ENCODE data around the gene CENPC. TPM values are rescaled to one million over a fixed set of nuclear protein-coding genes. Genes with fewer than 3 reads are reported as not detected.

The CENPC gene
- total and polyA plus RNA-seq, 2 of the 4 experiments (the other 2 are of a cell fraction) = 4.2 to 6.6 TPM

GRCh38 chr4:67576538-67576937 is 31.2 kb upstream of the CENPC start:
- CTCF ChIA-PET = no interaction called here
- Histone ChIP-seq H2AFZ (replicated peaks; ENCODE audit: low read length, poor library complexity) (no peak overlapping the region), H3K56ac (ENCODE audit: extremely low read depth, insufficient read depth, low read length) (no peak overlapping the region), H4K5ac (ENCODE audit: low read depth, low read length) (no peak overlapping the region), H3K4ac (ENCODE audit: low read depth, low read length) (no peak overlapping the region), H3K18ac (ENCODE audit: low read depth, low read length) (no peak overlapping the region), H2BK120ac (ENCODE audit: low read depth, low read length) (no peak overlapping the region), H4K20me1 (ENCODE audit: insufficient read depth, low read length) (no peaks in the 10 kb centered on the region), H3K4me2 (ENCODE audit: low read depth, low read length) (no peak overlapping the region), H3K9me1 (ENCODE audit: insufficient read depth, low read length) (no peaks in the 10 kb centered on the region), H3K27me3 (ENCODE audit: control insufficient read depth, insufficient read depth, low read length) (peaks cover 2% of the 10 kb centered on the region; the same call in 1 of the 2 replicates), H3K9ac (ENCODE audit: low read depth, low read length) (no peak overlapping the region), H3K9me3 (ENCODE audit: control insufficient read depth, insufficient read depth, low read length) (no peaks in the 10 kb centered on the region), H2AK9ac (replicated peaks; ENCODE audit: low read depth, low read length, poor library complexity) (no peak overlapping the region), H4K8ac (ENCODE audit: low read depth in 2 of 2, low read length in 2 of 2) (no peak overlapping the region), H2BK5ac (ENCODE audit: low read depth, low read length, poor library complexity, severe bottlenecking) (no peak overlapping the region), H4K91ac (ENCODE audit: insufficient read depth, low read depth, low read length) (no peak overlapping the region), H2BK20ac (ENCODE audit: low read depth, low read length) (no peak overlapping the region), H3K4me3 (ENCODE audit: insufficient read depth, low read depth, low read length) (no peak overlapping the region), H3K36me3 (ENCODE audit: control insufficient read depth, insufficient read depth, low read length) (no peaks in the 10 kb centered on the region), H3K14ac (replicated peaks; ENCODE audit: low read depth, low read length) (no peak overlapping the region), H3K4me1 (ENCODE audit: control insufficient read depth, insufficient read depth, low read length) (no peaks in the 10 kb centered on the region), H2AK5ac (ENCODE audit: low read depth, low read length) (no peak overlapping the region), H3K79me1 (ENCODE audit: low read depth in 1 of 2, low read length in 2 of 2) (no peaks in the 10 kb centered on the region), H2BK15ac (ENCODE audit: low read depth, low read length) (no peak overlapping the region), H3K27ac (ENCODE audit: insufficient read depth, low read length) (no peak overlapping the region), H3K23ac (ENCODE audit: low read depth, low read length) (no peak overlapping the region)
- POLR2A ChIA-PET (ENCODE audit: unreplicated experiment) = no interaction called here
- dilution Hi-C loops (cut with HindIII; ENCODE audit: low sequenced_read_pairs, unreplicated experiment) = no loop called here
- no TSS peak for BruUV-seq (replicated peaks)
- ATAC-seq (ENCODE audit: low read depth) = no peak
- no peak for TF ChIP-seq BHLHE40 (IDR thresholded peaks at IDR 0.05; ENCODE audit: low read depth, low read length)
- no peak for TF ChIP-seq CEBPB (IDR thresholded peaks at IDR 0.05; ENCODE audit: low read depth, low read length)
- no peak for TF ChIP-seq SMC3 (IDR thresholded peaks at IDR 0.05; ENCODE audit: low read depth, low read length)
- no peak for TF ChIP-seq USF2 (IDR thresholded peaks at IDR 0.05; ENCODE audit: low read depth, low read length)
- TF ChIP-seq ELK1 (IDR thresholded peaks at IDR 0.05; ENCODE audit: borderline replicate concordance, low read depth, low read length) = no peak
- TF ChIP-seq RFX5 (IDR thresholded peaks at IDR 0.05; ENCODE audit: low read depth, low read length) = no peak
- no peak for TF ChIP-seq MAFK (IDR thresholded peaks at IDR 0.05; ENCODE audit: low read depth, low read length)
- no peak for TF ChIP-seq RCOR1 (IDR thresholded peaks at IDR 0.05; ENCODE audit: insufficient replicate concordance, low read length)
- TF ChIP-seq CTCF (conservative IDR thresholded peaks at IDR 0.05; ENCODE audit: low read depth, low read length) = no peak
- no peak for TF ChIP-seq MAZ (IDR thresholded peaks at IDR 0.05; ENCODE audit: borderline replicate concordance, low read depth, low read length)
- no peak for TF ChIP-seq NFE2L2 (IDR thresholded peaks at IDR 0.05; ENCODE audit: low read depth, low read length)
- no peak for TF ChIP-seq CHD1 (IDR thresholded peaks at IDR 0.05; ENCODE audit: low read depth, low read length)
- TF ChIP-seq RAD21 (IDR thresholded peaks at IDR 0.05; ENCODE audit: low read length) = no peak
- no peak for TF ChIP-seq MXI1 (IDR thresholded peaks at IDR 0.05; ENCODE audit: borderline replicate concordance, low read depth, low read length)
- no peak for TF ChIP-seq POLR2A (IDR thresholded peaks at IDR 0.05; ENCODE audit: low read depth, low read length)
- no peak for TF ChIP-seq FOS (IDR thresholded peaks at IDR 0.05; ENCODE audit: low read depth, low read length)
- no CpG with 5 or more reads among the region's 1 CpG for WGBS, 2 experiments (ENCODE audit: extremely low coverage in 2 of 2, insufficient read length in 1 of 2)
- no peak for DNase-seq
- intact Hi-C loops (cut with micrococcal nuclease) = no loop called here
- in situ Hi-C loops (cut with MboI; ENCODE audit: low sequenced_read_pairs) = no loop called here
